ENCODE data around the gene ELL2.

ELL2 gene

DNA sequence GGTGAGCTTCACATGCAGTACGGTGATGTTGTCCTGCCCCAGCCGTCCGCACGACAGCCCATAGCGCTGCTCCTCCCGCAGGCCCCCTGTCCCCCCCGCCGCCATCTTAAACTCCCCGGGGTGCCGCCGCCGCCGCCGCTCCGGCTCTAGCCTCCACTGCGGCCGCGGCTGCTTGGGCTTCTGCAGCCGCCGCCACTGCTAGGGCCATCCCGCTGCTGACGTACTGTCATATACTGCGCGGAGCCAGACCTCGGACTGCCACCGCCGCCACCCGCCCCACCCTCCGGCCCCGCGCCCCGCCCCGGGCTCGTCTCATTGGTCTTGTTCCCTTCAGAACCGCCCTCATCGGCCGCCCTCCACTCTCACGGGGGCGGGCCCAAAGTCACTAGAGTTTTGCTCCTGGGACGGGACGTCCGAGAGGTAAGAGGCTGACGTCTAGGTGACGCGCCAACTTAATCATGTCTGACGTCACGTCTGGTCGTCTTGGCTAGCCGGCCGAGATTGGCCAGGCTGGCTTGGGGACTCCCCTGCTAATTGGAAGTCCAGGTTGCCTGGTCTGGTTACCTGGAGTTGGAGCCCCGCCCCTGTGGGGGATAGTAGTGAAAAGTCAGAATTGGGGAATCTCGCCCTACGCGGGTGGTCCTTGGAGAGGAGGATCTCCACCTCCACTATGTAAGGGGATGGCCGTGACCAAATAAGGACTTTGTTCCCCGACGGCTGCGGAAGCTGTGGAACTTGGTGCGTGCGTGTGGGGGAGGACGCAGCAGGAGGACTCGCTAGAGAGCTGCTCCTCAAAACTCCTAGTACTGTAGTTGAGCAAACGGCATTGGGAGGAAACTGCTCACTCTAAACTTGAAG is at the start of gene ELL2:
ELL2 (minus strand) TSS at position 235 of the 858 bp plus-strand sequence; CDS start at position 105, 130 bp downstream.
- peak; percentile 95 to 98 for DNase-seq (ENCODE audit: low read depth in 2 of 2)

- no peak for DNase-seq (ENCODE audit: low read depth in 2 of 2)
Observed at GRCh38 chr5:96008987-96009647, 47.5 kb upstream of the ELL2 start.

- no peak for DNase-seq (ENCODE audit: low read depth in 2 of 2)
Observed at GRCh38 chr5:96008487-96008886, 46.8 kb upstream of the ELL2 start.

DNA sequence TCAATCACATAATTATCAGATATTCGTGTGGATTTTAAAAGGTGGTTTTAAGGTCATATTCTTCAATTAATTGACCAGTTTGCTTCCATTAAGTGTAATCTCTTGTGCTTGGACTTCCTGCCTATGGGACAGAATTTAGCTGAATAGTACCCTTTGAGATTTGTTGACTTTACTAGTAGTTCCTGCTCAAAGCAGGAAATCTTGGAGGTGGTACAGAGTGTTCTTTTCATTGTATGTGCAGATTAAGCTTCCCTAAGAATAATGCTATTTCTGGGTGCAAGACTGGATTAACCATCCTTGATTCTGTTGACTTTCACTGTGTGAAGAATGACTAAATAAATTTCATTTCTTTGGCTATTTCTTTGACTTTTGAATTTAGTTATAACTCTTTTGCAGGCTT is 45.4 kb upstream of the ELL2 start:
- no peak for DNase-seq (ENCODE audit: low read depth in 2 of 2)

GRCh38 chr5:96006291-96006690 is 44.6 kb upstream of the ELL2 start:
- no peak for DNase-seq (ENCODE audit: low read depth in 2 of 2)

DNA sequence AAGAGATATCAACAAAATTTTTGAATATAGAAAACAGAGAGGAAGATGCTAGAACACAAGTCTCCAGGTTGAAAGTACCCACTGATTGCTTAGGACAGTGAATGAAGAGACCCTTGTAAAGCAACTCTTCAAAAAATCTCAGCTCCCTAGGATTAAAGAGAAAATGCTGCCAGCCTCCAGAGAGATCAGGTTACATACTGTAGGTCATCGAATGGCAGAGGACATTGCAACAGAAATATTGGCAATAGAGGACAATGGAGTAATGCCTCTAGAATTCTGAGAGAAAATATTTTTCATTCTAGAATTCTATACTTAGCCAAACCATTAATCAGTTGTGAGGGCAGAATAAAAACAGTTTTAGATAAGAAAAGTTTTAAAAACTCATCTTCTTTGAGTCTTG is 43.1 kb upstream of the ELL2 start:
- DNase-seq (ENCODE audit: low read depth in 2 of 2) = no peak

DNA sequence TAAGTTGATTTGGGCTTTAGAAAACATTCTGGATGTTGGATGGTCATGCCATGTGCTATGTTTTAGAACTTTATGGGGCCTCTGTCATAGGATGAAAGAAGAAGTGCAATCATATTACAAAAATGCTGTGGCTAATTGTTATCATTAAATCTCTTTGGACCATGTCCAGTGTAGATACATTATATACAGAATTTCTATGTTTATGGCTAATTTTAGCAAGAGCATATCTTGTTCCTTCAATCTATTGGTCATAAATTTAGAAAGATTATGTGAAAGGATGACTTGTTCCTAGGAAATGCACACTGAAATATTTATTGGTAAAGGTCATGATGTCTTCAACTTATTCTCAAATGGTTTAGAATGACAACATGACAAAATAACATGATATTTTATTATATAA is 42.4 kb upstream of the ELL2 start:
- no peak for DNase-seq (ENCODE audit: low read depth in 2 of 2)

GRCh38 chr5:96001262-96001661 is 39.6 kb upstream of the ELL2 start:
- no peak for DNase-seq (ENCODE audit: low read depth in 2 of 2)

DNA sequence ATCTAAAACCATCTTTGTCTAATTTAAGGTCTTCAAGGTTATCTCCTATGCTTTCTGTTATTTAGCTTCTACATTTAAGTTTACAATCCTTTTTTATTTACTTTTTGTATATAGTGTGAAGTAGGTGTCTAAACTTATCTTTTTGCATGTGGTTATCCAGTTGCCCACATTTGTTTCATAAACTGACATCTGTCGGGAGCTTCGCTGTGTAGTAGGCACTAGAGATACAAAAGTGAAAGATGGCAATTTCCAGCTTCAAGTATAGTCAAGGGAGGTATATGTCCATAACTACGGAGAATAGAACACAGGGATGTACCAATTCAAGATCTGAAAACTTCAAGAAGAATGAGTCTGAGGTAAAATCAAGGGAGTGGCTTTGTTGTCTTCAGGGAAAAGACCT is 38.7 kb upstream of the ELL2 start:
- no peak for DNase-seq (ENCODE audit: low read depth in 2 of 2)

DNA sequence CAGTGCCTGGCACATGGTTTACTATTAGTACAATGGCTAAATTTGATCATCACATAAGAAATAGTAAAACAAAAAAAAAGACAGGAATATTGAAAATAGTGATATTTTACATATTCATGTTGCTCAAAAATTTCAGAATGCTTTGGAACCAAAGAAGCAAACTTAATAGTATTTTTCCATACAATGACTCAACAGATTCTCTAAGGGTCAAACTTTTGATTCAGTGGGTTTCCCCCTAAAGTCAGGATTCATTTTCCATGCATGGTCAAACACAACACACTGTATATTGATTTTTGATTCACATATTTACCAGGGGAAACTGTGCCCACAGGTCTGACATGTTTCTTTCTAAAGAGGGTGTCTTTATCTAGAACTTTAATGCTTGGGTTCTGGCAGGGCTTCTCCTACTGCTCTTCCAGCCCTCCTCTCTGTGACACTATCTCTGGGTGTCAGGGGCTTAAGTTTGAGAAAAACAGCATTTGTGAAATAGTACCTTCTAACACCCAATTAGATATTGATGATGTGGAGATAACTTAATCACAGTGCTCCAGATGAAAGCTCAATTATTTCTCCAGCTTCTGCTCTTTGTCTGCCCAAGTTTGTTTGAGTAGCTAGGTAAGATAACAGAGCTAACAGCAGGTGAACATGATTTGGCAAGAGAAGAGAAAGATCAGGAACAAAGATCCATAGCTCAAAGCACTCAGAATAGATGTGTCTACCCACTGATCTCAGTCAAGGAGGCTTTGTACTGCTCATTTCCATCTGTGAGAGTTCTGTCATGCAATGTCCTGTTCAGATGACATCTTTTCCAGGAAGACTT is 35.5 kb upstream of the ELL2 start:
- no peak for DNase-seq (ENCODE audit: low read depth in 2 of 2)

GRCh38 chr5:95995962-95996489 is 34.4 kb upstream of the ELL2 start:
- no peak for DNase-seq (ENCODE audit: low read depth in 2 of 2)

GRCh38 chr5:95993776-95994175 is 32.1 kb upstream of the ELL2 start:
- DNase-seq (ENCODE audit: low read depth in 2 of 2) = no peak

DNA sequence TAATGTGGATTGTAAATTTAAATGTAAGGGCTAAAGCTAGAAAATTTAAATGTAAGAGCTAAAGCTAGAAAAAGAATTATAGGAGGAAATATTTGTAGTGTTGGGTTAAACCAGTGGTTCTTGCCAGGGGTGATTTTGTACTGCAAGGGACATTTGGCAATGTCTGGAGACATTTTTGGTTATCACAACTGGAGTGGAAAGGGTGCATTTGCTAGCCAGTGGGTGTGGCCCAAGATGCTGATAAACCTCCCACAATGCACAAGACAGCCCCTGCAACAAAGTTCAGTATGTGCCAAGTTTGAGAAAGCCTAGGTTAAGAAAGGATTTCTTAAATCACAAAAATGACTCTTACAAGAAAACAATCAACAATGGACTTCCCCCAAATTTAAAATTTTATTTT is 31.6 kb upstream of the ELL2 start:
- DNase-seq (ENCODE audit: low read depth in 2 of 2) = no peak

DNA sequence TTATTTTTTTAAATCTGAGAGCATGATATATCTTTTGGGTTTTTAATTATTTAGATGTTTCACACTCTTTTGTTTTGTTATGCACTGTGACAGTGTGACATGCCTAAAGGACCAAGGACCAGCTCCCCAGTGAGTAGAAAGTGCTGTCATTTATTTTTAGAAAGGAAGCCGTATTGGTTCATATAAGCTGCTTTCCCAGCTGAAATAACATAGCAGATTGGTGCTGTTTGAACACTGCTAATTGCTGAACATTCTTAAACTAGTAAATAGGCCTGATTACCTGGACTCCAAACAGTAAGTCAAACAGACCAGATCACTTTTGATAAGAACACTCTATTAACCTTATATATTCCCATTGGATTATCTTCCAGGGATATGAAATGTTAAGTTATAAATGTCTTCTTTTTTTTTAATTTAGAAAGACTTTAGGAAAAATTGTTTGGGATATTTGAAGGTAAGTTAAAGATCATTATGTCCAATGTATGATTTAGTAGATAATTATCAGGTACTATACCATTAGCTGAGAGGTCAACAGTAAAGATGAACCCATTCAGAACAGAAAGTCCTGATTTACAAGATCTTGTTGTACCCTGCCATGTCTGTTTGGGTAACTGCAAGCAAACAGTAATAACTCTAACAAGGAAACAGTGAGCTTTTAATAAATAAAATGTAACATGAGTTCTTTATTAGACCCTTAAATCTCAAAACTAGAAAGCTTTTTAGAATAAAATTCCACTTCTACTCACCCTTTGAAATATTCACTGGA is 27.8 kb upstream of the ELL2 start:
- DNase-seq (ENCODE audit: low read depth in 2 of 2) = no peak

DNA sequence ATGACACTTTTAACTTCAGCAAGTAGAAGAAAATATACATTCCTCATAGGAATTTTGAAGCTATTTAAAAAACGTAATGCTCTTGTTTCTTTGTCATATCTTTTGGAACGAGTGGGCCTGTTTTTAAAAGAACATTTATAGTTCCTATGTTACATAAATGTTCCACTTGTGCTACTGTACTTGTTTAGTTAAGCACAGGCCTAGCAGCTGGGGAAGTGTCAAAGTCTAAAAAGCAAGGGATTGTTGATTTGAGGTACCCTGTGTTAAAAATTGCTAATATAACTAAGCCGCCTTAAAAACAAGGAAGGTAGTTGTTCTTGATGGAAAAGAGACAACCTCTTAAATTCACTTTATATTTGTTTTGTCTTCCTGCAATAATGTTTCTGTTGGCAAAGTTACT is 27.2 kb upstream of the ELL2 start:
- no peak for DNase-seq (ENCODE audit: low read depth in 2 of 2)

- no peak for DNase-seq (ENCODE audit: low read depth in 2 of 2)
Observed at GRCh38 chr5:95988094-95988493, 26.4 kb upstream of the ELL2 start.

GRCh38 chr5:95986937-95987520 is 25.4 kb upstream of the ELL2 start:
- no peak for DNase-seq (ENCODE audit: low read depth in 2 of 2)

- no peak for DNase-seq (ENCODE audit: low read depth in 2 of 2)
Observed at GRCh38 chr5:95986001-95986400, 24.4 kb upstream of the ELL2 start.

GRCh38 chr5:95985249-95985648 is 23.6 kb upstream of the ELL2 start:
- DNase-seq (ENCODE audit: low read depth in 2 of 2) = no peak

DNA sequence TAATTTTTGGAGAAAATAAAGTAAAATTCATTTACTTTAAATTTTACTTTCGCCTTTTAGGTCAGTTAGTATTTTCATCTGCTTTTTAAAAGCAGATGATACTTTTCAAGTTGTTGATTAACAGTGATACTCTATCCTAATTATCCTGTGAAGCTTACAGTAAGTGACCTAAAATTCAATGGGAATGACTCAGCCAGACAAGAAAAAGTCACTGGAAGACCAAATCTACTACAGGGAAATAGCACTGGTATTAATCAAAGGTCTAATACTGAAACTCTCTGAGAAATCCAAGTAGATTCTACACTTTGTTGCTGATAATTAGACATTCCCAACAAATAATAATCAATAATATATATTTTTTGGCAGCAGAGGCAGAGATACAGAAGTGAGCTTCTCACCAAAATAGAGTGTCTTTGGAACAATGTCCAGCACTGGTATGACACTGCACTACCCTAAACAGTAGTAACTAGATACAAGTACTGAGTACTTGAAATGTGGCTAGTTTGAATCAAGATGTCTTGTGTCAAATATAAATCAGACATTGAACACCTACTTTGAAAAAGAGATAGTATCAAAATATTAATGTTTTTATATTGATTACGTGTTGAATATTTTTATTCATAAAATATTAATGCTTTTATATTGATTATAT is 22.8 kb upstream of the ELL2 start:
- DNase-seq (ENCODE audit: low read depth in 2 of 2) = no peak

GRCh38 chr5:95983509-95983908 is 21.9 kb upstream of the ELL2 start:
- no peak for DNase-seq (ENCODE audit: low read depth in 2 of 2)

All from stimulated activated CD4-positive, alpha-beta T cell treated with anti-CD3 and anti-CD28 coated beads, Interleukin-4, amount 100 ng/mL, for 48 hours (primary cell).